ENCODE measurements around the gene RFT1.

Gene RFT1

GRCh38 chr3:53044711-53045517, 85.3 kb downstream of the RFT1 start (continued):
- TF ChIP-seq ZNF19 (tag by site-specific recombination; IDR thresholded peaks at IDR 0.05; ENCODE audit: low read depth) (no peak), ZBTB8A (tag by site-specific recombination; IDR thresholded peaks at IDR 0.05) (peak; percentile 72), ZNF202 (tag by site-specific recombination; IDR thresholded peaks at IDR 0.05; ENCODE audit: borderline replicate concordance) (no peak), ZNF585B (tag by site-specific recombination; IDR thresholded peaks at IDR 0.05) (no peak), OVOL3 (tag by site-specific recombination; IDR thresholded peaks at IDR 0.05) (no peak), ZNF10 (tag by site-specific recombination; IDR thresholded peaks at IDR 0.05) (no peak), ZNF624 (tag by site-specific recombination; IDR thresholded peaks at IDR 0.05) (no peak)
- TF ChIP-seq, protein P1, sequence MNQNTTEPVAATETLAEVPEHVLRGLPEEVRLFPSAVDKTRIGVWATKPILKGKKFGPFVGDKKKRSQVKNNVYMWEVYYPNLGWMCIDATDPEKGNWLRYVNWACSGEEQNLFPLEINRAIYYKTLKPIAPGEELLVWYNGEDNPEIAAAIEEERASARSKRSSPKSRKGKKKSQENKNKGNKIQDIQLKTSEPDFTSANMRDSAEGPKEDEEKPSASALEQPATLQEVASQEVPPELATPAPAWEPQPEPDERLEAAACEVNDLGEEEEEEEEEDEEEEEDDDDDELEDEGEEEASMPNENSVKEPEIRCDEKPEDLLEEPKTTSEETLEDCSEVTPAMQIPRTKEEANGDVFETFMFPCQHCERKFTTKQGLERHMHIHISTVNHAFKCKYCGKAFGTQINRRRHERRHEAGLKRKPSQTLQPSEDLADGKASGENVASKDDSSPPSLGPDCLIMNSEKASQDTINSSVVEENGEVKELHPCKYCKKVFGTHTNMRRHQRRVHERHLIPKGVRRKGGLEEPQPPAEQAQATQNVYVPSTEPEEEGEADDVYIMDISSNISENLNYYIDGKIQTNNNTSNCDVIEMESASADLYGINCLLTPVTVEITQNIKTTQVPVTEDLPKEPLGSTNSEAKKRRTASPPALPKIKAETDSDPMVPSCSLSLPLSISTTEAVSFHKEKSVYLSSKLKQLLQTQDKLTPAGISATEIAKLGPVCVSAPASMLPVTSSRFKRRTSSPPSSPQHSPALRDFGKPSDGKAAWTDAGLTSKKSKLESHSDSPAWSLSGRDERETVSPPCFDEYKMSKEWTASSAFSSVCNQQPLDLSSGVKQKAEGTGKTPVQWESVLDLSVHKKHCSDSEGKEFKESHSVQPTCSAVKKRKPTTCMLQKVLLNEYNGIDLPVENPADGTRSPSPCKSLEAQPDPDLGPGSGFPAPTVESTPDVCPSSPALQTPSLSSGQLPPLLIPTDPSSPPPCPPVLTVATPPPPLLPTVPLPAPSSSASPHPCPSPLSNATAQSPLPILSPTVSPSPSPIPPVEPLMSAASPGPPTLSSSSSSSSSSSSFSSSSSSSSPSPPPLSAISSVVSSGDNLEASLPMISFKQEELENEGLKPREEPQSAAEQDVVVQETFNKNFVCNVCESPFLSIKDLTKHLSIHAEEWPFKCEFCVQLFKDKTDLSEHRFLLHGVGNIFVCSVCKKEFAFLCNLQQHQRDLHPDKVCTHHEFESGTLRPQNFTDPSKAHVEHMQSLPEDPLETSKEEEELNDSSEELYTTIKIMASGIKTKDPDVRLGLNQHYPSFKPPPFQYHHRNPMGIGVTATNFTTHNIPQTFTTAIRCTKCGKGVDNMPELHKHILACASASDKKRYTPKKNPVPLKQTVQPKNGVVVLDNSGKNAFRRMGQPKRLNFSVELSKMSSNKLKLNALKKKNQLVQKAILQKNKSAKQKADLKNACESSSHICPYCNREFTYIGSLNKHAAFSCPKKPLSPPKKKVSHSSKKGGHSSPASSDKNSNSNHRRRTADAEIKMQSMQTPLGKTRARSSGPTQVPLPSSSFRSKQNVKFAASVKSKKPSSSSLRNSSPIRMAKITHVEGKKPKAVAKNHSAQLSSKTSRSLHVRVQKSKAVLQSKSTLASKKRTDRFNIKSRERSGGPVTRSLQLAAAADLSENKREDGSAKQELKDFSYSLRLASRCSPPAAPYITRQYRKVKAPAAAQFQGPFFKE (tag by site-specific recombination; IDR thresholded peaks at IDR 0.05; ENCODE audit: borderline replicate concordance), result no peak

DNA sequence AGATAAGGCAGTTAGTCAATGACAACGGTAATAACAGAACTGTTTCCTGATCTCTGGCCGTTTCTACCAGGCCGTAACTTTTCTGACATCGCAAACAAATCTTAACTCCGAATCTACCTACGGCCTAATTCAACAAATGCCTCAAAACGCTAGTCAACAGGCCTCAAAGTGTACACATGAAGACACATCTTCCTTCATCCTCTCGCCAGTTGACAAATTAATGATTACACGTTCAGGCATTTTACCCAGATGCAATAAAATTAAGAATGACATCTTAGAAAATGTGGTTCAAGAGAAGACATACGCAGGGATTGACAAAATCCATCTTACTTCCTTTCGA, 85.9 kb downstream of the RFT1 start:
- Histone ChIP-seq H3K4me3 (ENCODE audit: low read depth, low read length) (peak overlapping the region; percentile 73), H3K36me3 (ENCODE audit: control insufficient read depth in 2 of 2, insufficient read depth in 1 of 2, low read length in 2 of 2) (no peaks in the 10 kb centered on the region), H3K27ac (ENCODE audit: extremely low read depth, low read depth, low read length) (peak overlapping the region; percentile 92), H3K9me3 (ENCODE audit: control insufficient read depth, insufficient read depth, low read depth, low read length) (no peaks in the 10 kb centered on the region), H3K4me1 (ENCODE audit: control insufficient read depth, insufficient read depth, low read length) (peaks cover 4% of the 10 kb centered on the region)
- ChIA-PET CTCF (interaction anchor here (0.9 kb wide), 1 partner anchor 21 kb away, joined by 4 read pairs; no protein-coding TSS in a partner anchor), POLR2A (no interaction called here)
- no peak for TF ChIP-seq BCL6B (tag by site-specific recombination; IDR thresholded peaks at IDR 0.05)
- TF ChIP-seq SCRT2 (tag by site-specific recombination; IDR thresholded peaks at IDR 0.05), result peak; percentile 76
- no peak for TF ChIP-seq ZNF19 (tag by site-specific recombination; IDR thresholded peaks at IDR 0.05; ENCODE audit: low read depth)
- TF ChIP-seq, protein P2, sequence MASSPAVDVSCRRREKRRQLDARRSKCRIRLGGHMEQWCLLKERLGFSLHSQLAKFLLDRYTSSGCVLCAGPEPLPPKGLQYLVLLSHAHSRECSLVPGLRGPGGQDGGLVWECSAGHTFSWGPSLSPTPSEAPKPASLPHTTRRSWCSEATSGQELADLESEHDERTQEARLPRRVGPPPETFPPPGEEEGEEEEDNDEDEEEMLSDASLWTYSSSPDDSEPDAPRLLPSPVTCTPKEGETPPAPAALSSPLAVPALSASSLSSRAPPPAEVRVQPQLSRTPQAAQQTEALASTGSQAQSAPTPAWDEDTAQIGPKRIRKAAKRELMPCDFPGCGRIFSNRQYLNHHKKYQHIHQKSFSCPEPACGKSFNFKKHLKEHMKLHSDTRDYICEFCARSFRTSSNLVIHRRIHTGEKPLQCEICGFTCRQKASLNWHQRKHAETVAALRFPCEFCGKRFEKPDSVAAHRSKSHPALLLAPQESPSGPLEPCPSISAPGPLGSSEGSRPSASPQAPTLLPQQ (tag by site-specific recombination; IDR thresholded peaks at IDR 0.05), result no peak
- peak; percentile 79; the same call in 1 of the 2 replicates for TF ChIP-seq ZBTB17 (tag by site-specific recombination; IDR thresholded peaks at IDR 0.05)
- TF ChIP-seq, protein P3, sequence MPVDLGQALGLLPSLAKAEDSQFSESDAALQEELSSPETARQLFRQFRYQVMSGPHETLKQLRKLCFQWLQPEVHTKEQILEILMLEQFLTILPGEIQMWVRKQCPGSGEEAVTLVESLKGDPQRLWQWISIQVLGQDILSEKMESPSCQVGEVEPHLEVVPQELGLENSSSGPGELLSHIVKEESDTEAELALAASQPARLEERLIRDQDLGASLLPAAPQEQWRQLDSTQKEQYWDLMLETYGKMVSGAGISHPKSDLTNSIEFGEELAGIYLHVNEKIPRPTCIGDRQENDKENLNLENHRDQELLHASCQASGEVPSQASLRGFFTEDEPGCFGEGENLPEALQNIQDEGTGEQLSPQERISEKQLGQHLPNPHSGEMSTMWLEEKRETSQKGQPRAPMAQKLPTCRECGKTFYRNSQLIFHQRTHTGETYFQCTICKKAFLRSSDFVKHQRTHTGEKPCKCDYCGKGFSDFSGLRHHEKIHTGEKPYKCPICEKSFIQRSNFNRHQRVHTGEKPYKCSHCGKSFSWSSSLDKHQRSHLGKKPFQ (tag by site-specific recombination; IDR thresholded peaks at IDR 0.05), result no peak
- no peak for TF ChIP-seq ZNF639 (tag by site-specific recombination; IDR thresholded peaks at IDR 0.05)
- TF ChIP-seq KLF16 (tag by site-specific recombination; IDR thresholded peaks at IDR 0.05), result no peak
